HCT116 (cell line): ENCODE data around the gene HNF1B. TPM values are rescaled to one million over a fixed set of nuclear protein-coding genes. Genes with fewer than 3 reads are reported as not detected.

Experiments
- ATAC-seq: fragments of 200-7000 bp; cut with Tn5 transposase; 2 replicates; pipeline ENCODE4 v1.9.1; 2020; ENCODE audit warnings: mild to moderate bottlenecking, moderate library complexity
- BruUV-seq: library from RNA; stranded (reverse); fragments of 400-500 nt; replicated peaks from 2 replicates; lab custom pipeline; 2021; lab: Mats Ljungman, UMichigan
- CTCF ChIA-PET: fragments of 300-600 bp; sonication (Branson Sonifier 250); formaldehyde crosslinking; loops from one replicate; lab custom pipeline; 2021; ENCODE audit warnings: antibody characterized with exemption; lab: Charles Lee
- POLR2A ChIA-PET: fragments of 300-600, 350-600 bp; sonication (Branson Sonifier 250); formaldehyde crosslinking; loops from one replicate; lab custom pipeline; 2021; ENCODE audit warnings: antibody characterized with exemption; lab: Charles Lee
- RAD21 ChIA-PET, 2 experiments: fragments of 300-600 bp; sonication (Branson Sonifier 250); formaldehyde crosslinking; loops; one replicate each; lab custom pipeline; 2023; ENCODE audit warnings: low total read pairs in 2 of 2; ENCODE audit not compliant: uncharacterized antibody in 2 of 2, unreplicated experiment in 2 of 2, low non-redundant PET in 1 of 2; lab: Charles Lee
- DNase-seq: peaks from one replicate; pipeline ENCODE4 v3.0.0-alpha.2; 2010; ENCODE audit warnings: low read depth, low spot score
- H2AFZ ChIP-seq: fragments of 200-600 bp; shearing (Covaris generic), sonication (generic); 2 replicates; pipeline ENCODE4 v1.6.1; 2017; ENCODE audit warnings: low read depth, mixed run types, mixed read lengths, antibody characterized with exemption, low read length; ENCODE audit not compliant: poor library complexity, severe bottlenecking
- H3K27ac ChIP-seq: 2 replicates; pipeline ENCODE4 v1.5.1; 2012; ENCODE audit warnings: low read depth, low read length
- H3K27me3 ChIP-seq: fragments of 200-600 bp; sonication (generic); 2 replicates; pipeline ENCODE4 v1.6.1; 2016; ENCODE audit warnings: mixed run types, low read length, mixed read lengths; ENCODE audit not compliant: insufficient read depth
- H3K36me3 ChIP-seq, 2 experiments: fragments of 200-500 bp in 1 of 2; fragments of 200-600 bp in 1 of 2; sonication (Bioruptor generic) in 1 of 2; sonication (generic) in 1 of 2; 2 replicates each; pipeline versions ENCODE4 v1.5.1 to v1.6.1; 2014 to 2016; ENCODE audit warnings: low read length in 2 of 2, inconsistent platforms in 1 of 2, mixed read lengths in 1 of 2, mixed run types in 1 of 2; ENCODE audit not compliant: insufficient read depth in 2 of 2, control insufficient read depth in 1 of 2
- H3K4me1 ChIP-seq, 2 experiments: fragments of 200-600 bp in 1 of 2; sonication (generic) in 1 of 2; 2 replicates each; pipeline versions ENCODE4 v1.5.1 to v1.6.1; 2012 to 2017; ENCODE audit warnings: low read length in 2 of 2, inconsistent platforms in 1 of 2, mild to moderate bottlenecking in 1 of 2, mixed read lengths in 1 of 2, mixed run types in 1 of 2, moderate library complexity in 1 of 2; ENCODE audit not compliant: insufficient read depth in 2 of 2, control insufficient read depth in 1 of 2
- H3K4me2 ChIP-seq: fragments of 200-600 bp; sonication (generic); 2 replicates; pipeline ENCODE4 v1.6.1; 2017; ENCODE audit warnings: mixed run types, low read length, mixed read lengths
- H3K4me3 ChIP-seq, 2 experiments: fragments of 200-600 bp in 1 of 2; sonication (generic) in 1 of 2; replicated peaks in 1 of 2; 2 replicates each; pipeline ENCODE4 v1.5.1; 2011 to 2016; ENCODE audit warnings: low read length in 2 of 2, control low read depth in 1 of 2, low read depth in 1 of 2, mild to moderate bottlenecking in 1 of 2, mixed read lengths in 1 of 2, mixed run types in 1 of 2
- H3K79me2 ChIP-seq: fragments of 200-600 bp; sonication (generic); 2 replicates; pipeline ENCODE4 v1.6.1; 2017; ENCODE audit warnings: mild to moderate bottlenecking, mixed run types, low read length, moderate library complexity, mixed read lengths; ENCODE audit not compliant: insufficient read depth
- H3K9ac ChIP-seq: fragments of 200-600 bp; sonication (generic); 2 replicates; pipeline ENCODE4 v1.6.1; 2016; ENCODE audit warnings: low read length, mixed read lengths
- H3K9me2 ChIP-seq: fragments of 200-600 bp; sonication (generic), shearing (Covaris generic); 2 replicates; pipeline ENCODE4 v1.6.1; 2017; ENCODE audit warnings: mixed run types, mild to moderate bottlenecking, moderate library complexity; ENCODE audit not compliant: insufficient read depth
- H3K9me3 ChIP-seq, 2 experiments: fragments of 200-500 bp in 1 of 2; fragments of 200-600 bp in 1 of 2; sonication (Bioruptor generic) in 1 of 2; sonication (generic) in 1 of 2; 2 replicates each; pipeline ENCODE4 v1.6.1; 2014 to 2017; ENCODE audit warnings: low read length in 2 of 2, mixed read lengths in 2 of 2, inconsistent platforms in 1 of 2, low read depth in 1 of 2, mild to moderate bottlenecking in 1 of 2, mixed run types in 1 of 2, moderate library complexity in 1 of 2; ENCODE audit not compliant: control insufficient read depth in 1 of 2, insufficient read depth in 1 of 2
- H4K20me1 ChIP-seq: fragments of 200-600 bp; sonication (generic), shearing (Covaris generic); 2 replicates; pipeline ENCODE4 v1.6.1; 2017; ENCODE audit warnings: mixed run types, mild to moderate bottlenecking, moderate library complexity; ENCODE audit not compliant: insufficient read depth
- CBX3 ChIP-seq: IDR thresholded peaks from 2 replicates; pipeline ENCODE4 v1.6.1; 2012; ENCODE audit warnings: low read depth
- CEBPB ChIP-seq: IDR thresholded peaks from 2 replicates; pipeline ENCODE4 v1.6.1; 2012; ENCODE audit warnings: low read depth
- EGR1 ChIP-seq: IDR thresholded peaks from 2 replicates; pipeline ENCODE4 v1.6.1; 2012; ENCODE audit warnings: low read depth
- ELF1 ChIP-seq: IDR thresholded peaks from 2 replicates; pipeline ENCODE4 v1.6.1; 2012; ENCODE audit warnings: low read depth, borderline replicate concordance
- EZH2 ChIP-seq: fragments of 200-600 bp; sonication (generic); IDR thresholded peaks from 2 replicates; pipeline ENCODE4 v1.6.1; 2017; ENCODE audit warnings: antibody characterized with exemption, mixed run types
- EZH2phosphoT487 ChIP-seq: fragments of 200-600 bp; IDR thresholded peaks from 2 replicates; pipeline ENCODE4 v1.6.1; 2018; ENCODE audit warnings: antibody characterized with exemption, borderline replicate concordance
- POLR2AphosphoS5 ChIP-seq: IDR thresholded peaks from 2 replicates; pipeline ENCODE4 v1.6.1; 2011; ENCODE audit warnings: mild to moderate bottlenecking, low read depth, low read length, moderate library complexity
- RAD21 ChIP-seq: IDR thresholded peaks from 2 replicates; pipeline ENCODE4 v1.6.1; 2012; ENCODE audit warnings: low read depth, mild to moderate bottlenecking
- SIN3A ChIP-seq: IDR thresholded peaks from 2 replicates; pipeline ENCODE4 v1.6.1; 2012; ENCODE audit warnings: low read depth
- SP1 ChIP-seq: IDR thresholded peaks from 2 replicates; pipeline ENCODE4 v1.6.1; 2012; ENCODE audit warnings: low read depth
- SRF ChIP-seq: IDR thresholded peaks from 2 replicates; pipeline ENCODE4 v1.6.1; 2012; ENCODE audit warnings: low read depth
- YY1 ChIP-seq: IDR thresholded peaks from 2 replicates; pipeline ENCODE4 v1.6.1; 2011; ENCODE audit warnings: low read length, low read depth, moderate library complexity, mild to moderate bottlenecking; ENCODE audit not compliant: insufficient replicate concordance; ENCODE audit errors: extremely low read depth
- ZNF274 ChIP-seq: fragments of 200-500 bp; sonication (Bioruptor generic); IDR thresholded peaks from 2 replicates; pipeline ENCODE4 v1.6.1; 2014; ENCODE audit warnings: mild to moderate bottlenecking, low read depth, low read length, inconsistent platforms
- intact Hi-C: fragments of 100-400 bp; cut with micrococcal nuclease; formaldehyde crosslinking; loops from 2 replicates; pipeline ENCODE4 v1.10.0; 2022
- total RNA-seq: library from RNA; stranded (reverse); gene quantifications from one replicate; pipeline ENCODE4 v1.2.1, GENCODE V29; 2021; ENCODE audit not compliant: unreplicated experiment
- TF ChIP-seq, protein P1 (sequence below): IDR thresholded peaks from 2 replicates; pipeline ENCODE4 v1.6.1; 2012

The HNF1B gene
- total RNA-seq, 1 experiment from 2014 or later, result 3.6 TPM

DNA sequence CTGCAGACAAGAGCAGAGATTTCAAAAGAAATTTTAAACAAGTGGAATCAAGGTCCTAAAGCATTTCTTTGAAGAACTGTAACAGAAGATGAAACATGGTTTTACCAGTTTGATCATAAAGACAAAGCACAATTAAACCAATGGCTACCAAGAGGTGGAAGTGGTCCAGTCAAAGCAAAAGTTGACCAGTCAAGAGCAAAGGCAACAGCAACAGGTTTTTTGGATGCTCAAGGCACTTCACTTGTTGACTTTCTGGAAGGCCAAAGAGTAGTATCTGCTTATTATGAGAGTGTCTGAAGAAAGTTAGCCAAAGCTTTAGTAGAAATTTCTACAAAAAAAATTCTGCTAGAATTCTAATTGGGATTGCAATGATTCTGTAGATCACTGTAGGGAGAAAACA lies 106.9 kb downstream of the HNF1B start:
- peaks cover 66% of the 10 kb centered on the region for H3K79me2 ChIP-seq
- TF ChIP-seq EZH2, result no peak
- TF ChIP-seq EGR1, result no peak
- TF ChIP-seq CEBPB, result no peak
- TF ChIP-seq ELF1, result no peak
- no peak for TF ChIP-seq RAD21
- no peak for TF ChIP-seq ZNF274
- TF ChIP-seq SIN3A, result no peak
- TF ChIP-seq CBX3, result no peak
- no peak for TF ChIP-seq SP1
- TF ChIP-seq POLR2AphosphoS5, result no peak
- TF ChIP-seq SRF, result no peak
- TF ChIP-seq YY1, result no peak
- no peak for TF ChIP-seq EZH2phosphoT487
- TF ChIP-seq, protein P1, sequence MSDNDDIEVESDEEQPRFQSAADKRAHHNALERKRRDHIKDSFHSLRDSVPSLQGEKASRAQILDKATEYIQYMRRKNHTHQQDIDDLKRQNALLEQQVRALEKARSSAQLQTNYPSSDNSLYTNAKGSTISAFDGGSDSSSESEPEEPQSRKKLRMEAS, result no peak
- intact Hi-C loops, result no loop called here
- no peak overlapping the region for H3K9ac ChIP-seq
- no TSS peak for BruUV-seq
- H3K27ac ChIP-seq, result no peak overlapping the region
- no peaks in the 10 kb centered on the region for H3K27me3 ChIP-seq
- peaks cover 17 to 20% of the 10 kb centered on the region in 2 experiments; a peak in 3 of 4 replicates for H3K36me3 ChIP-seq
- H2AFZ ChIP-seq, result no peak overlapping the region
- no peak overlapping the region for H3K4me3 ChIP-seq
- no peaks in the 10 kb centered on the region for H3K9me2 ChIP-seq
- ChIA-PET CTCF (no interaction called here), POLR2A (no interaction called here), RAD21 (no interaction called here)
- DNase-seq (no peak), ATAC-seq (no peak)
- peaks cover 0 to 6% of the 10 kb centered on the region in 2 experiments; a peak in 1 of 4 replicates for H3K4me1 ChIP-seq
- no peak overlapping the region for H3K4me2 ChIP-seq
- no peaks in the 10 kb centered on the region for H3K9me3 ChIP-seq
- no peaks in the 10 kb centered on the region for H4K20me1 ChIP-seq

Other genes with a start within 250 kb of the HNF1B start
- 23.8 TPM for gene SYNRG, start 135.6 kb downstream of the HNF1B start, total RNA-seq
- 45.4 TPM for gene DDX52, start 101.6 kb downstream of the HNF1B start, total RNA-seq
- not detected for gene TBC1D3K, start 179.4 kb upstream of the HNF1B start, total RNA-seq
- gene TBC1D3L, start 244.0 kb upstream of the HNF1B start, total RNA-seq, result 33.3 TPM